SK-N-SH (cell line): ENCODE measurements around the gene STIP1. TPM values are rescaled to one million over a fixed set of nuclear protein-coding genes. Genes with fewer than 3 reads are reported as not detected.
A peak's percentile ranks its signal among the peaks of the same experiment; 100 is the strongest.

ENCODE experiments used
- CTCF ChIA-PET: fragments of 300-600, 350-600 bp; formaldehyde crosslinking; extraction: SDS; loops from one replicate; lab custom pipeline; 2021; lab: Yijun Ruan, JAX
- POLR2A ChIA-PET: fragments of 350-600 bp; sonication (Branson Sonifier 250); formaldehyde crosslinking; extraction: SDS; loops from one replicate; lab custom pipeline; 2020; ENCODE audit warnings: antibody characterized with exemption, inconsistent platforms; lab: Yijun Ruan, JAX
- DNase-seq: peaks from one replicate; pipeline ENCODE4 v3.0.0; 2012
- H2AFZ ChIP-seq: fragments of 200-600 bp; sonication (generic); 2 replicates; pipeline ENCODE4 v1.8.1; 2016; ENCODE audit warnings: antibody characterized with exemption, mild to moderate bottlenecking, low read depth
- H3F3A ChIP-seq: fragments of 200-600 bp; sonication (generic); replicated peaks from 2 replicates; pipeline ENCODE3; 2016; ENCODE audit warnings: antibody characterized with exemption, mild to moderate bottlenecking; ENCODE audit not compliant: insufficient read depth
- H3K27ac ChIP-seq, 2 experiments: fragments of 200-500 bp in 1 of 2; fragments of 200-600 bp in 1 of 2; sonication (Bioruptor generic) in 1 of 2; sonication (generic), shearing (Covaris generic) in 1 of 2; 2 replicates each; pipeline versions ENCODE4 v1.5.1 to v1.6.1; 2014 to 2016; ENCODE audit warnings: low read depth in 2 of 2, inconsistent platforms in 1 of 2, low read length in 1 of 2, mild to moderate bottlenecking in 1 of 2, mixed read lengths in 1 of 2
- H3K27me3 ChIP-seq: fragments of 200-600 bp; sonication (generic), shearing (Covaris generic); 2 replicates; pipeline ENCODE4 v1.6.1; 2016; ENCODE audit warnings: mixed run types; ENCODE audit not compliant: insufficient read depth
- H3K36me3 ChIP-seq, 2 experiments: fragments of 200-500 bp in 1 of 2; fragments of 200-600 bp in 1 of 2; sonication (Bioruptor generic) in 1 of 2; sonication (generic) in 1 of 2; replicated peaks in 1 of 2; 2 replicates each; pipeline versions ENCODE3 to v1.5.1; 2014 to 2016; ENCODE audit warnings: low read length in 1 of 2, mild to moderate bottlenecking in 1 of 2; ENCODE audit not compliant: insufficient read depth in 2 of 2, control insufficient read depth in 1 of 2
- H3K4me1 ChIP-seq, 2 experiments: fragments of 200-500 bp in 1 of 2; fragments of 200-600 bp in 1 of 2; sonication (Bioruptor generic) in 1 of 2; sonication (generic), shearing (Covaris generic) in 1 of 2; 2 replicates each; pipeline versions ENCODE4 v1.5.1 to v1.6.1; 2014 to 2016; ENCODE audit warnings: low read depth in 1 of 2, low read length in 1 of 2, mixed run types in 1 of 2; ENCODE audit not compliant: insufficient read depth in 2 of 2, control insufficient read depth in 1 of 2
- H3K4me2 ChIP-seq: fragments of 200-600 bp; sonication (generic), shearing (Covaris generic); 2 replicates; pipeline ENCODE4 v1.6.1; 2017; ENCODE audit warnings: mixed run types
- H3K4me3 ChIP-seq, 2 experiments: fragments of 200-500 bp in 1 of 2; fragments of 200-600 bp in 1 of 2; sonication (Bioruptor generic) in 1 of 2; sonication (generic), shearing (Covaris generic) in 1 of 2; 2 replicates each; pipeline versions ENCODE4 v1.5.1 to v1.8.1; 2014 to 2016; ENCODE audit warnings: low read depth in 2 of 2, inconsistent platforms in 1 of 2, low read length in 1 of 2, mild to moderate bottlenecking in 1 of 2, mixed read lengths in 1 of 2, moderate library complexity in 1 of 2
- H3K79me2 ChIP-seq: fragments of 200-600 bp; sonication (generic); 2 replicates; pipeline ENCODE4 v1.8.1; 2017; ENCODE audit warnings: mild to moderate bottlenecking; ENCODE audit not compliant: insufficient read depth
- H3K9ac ChIP-seq: fragments of 200-600 bp; sonication (generic); 2 replicates; pipeline ENCODE4 v1.6.1; 2017; ENCODE audit warnings: mixed run types
- H3K9me2 ChIP-seq: fragments of 200-600 bp; sonication (generic); 2 replicates; pipeline ENCODE4 v1.6.1; 2017; ENCODE audit warnings: mixed run types
- H3K9me3 ChIP-seq: fragments of 200-600 bp; sonication (generic); 2 replicates; pipeline ENCODE4 v1.6.1; 2017; ENCODE audit warnings: mixed run types, mild to moderate bottlenecking, moderate library complexity
- H4K20me1 ChIP-seq: fragments of 200-600 bp; sonication (generic); 2 replicates; pipeline ENCODE4 v1.6.1; 2017; ENCODE audit warnings: mild to moderate bottlenecking, mixed run types; ENCODE audit not compliant: insufficient read depth
- ELF1 ChIP-seq: IDR thresholded peaks from 2 replicates; pipeline ENCODE4 v1.4.0; 2012
- EP300 ChIP-seq, 2 experiments: IDR thresholded peaks; 2 replicates each; pipeline versions ENCODE4 v1.4.0 to v1.6.1; 2012; ENCODE audit warnings: borderline replicate concordance in 1 of 2, low read depth in 1 of 2, low read length in 1 of 2
- FOSL2 ChIP-seq: IDR thresholded peaks from 2 replicates; pipeline ENCODE4 v1.4.0; 2012; ENCODE audit warnings: low read depth, mild to moderate bottlenecking, moderate library complexity, borderline replicate concordance
- FOXM1 ChIP-seq: IDR thresholded peaks from 2 replicates; pipeline ENCODE4 v1.4.0; 2012; ENCODE audit warnings: low read depth, mild to moderate bottlenecking
- GABPA ChIP-seq: IDR thresholded peaks from 2 replicates; pipeline ENCODE4 v1.4.0; 2012; ENCODE audit warnings: low read depth, mild to moderate bottlenecking
- GATA2 ChIP-seq: sonication (generic); formaldehyde crosslinking; IDR thresholded peaks from 2 replicates; pipeline ENCODE4 v1.5.0; 2020; ENCODE audit warnings: mild to moderate bottlenecking, missing genetic modification reagents
- IRF3 ChIP-seq: fragments of 150-350 bp; IDR thresholded peaks from 2 replicates; pipeline ENCODE4 v1.6.1; 2016; ENCODE audit warnings: mild to moderate bottlenecking, low read depth, low read length
- JUND ChIP-seq: IDR thresholded peaks from 2 replicates; pipeline ENCODE4 v1.4.0; 2012
- MEF2A ChIP-seq: IDR thresholded peaks from 2 replicates; pipeline ENCODE4 v1.4.0; 2012; ENCODE audit warnings: low read depth, borderline replicate concordance
- NFIC ChIP-seq: IDR thresholded peaks from 2 replicates; pipeline ENCODE4 v1.4.0; 2012; ENCODE audit warnings: borderline replicate concordance
- NRF1 ChIP-seq: IDR thresholded peaks from 2 replicates; pipeline ENCODE4 v1.6.1; 2012; ENCODE audit warnings: low read depth, mild to moderate bottlenecking, low read length
- PBX3 ChIP-seq: IDR thresholded peaks from 2 replicates; pipeline ENCODE4; 2012
- RCOR1 ChIP-seq: fragments of 150-350 bp; IDR thresholded peaks from 2 replicates; pipeline ENCODE4 v1.6.1; 2017; ENCODE audit warnings: antibody characterized with exemption, low read length
- RFX5 ChIP-seq: IDR thresholded peaks from 2 replicates; pipeline ENCODE4 v1.6.1; 2012; ENCODE audit warnings: mild to moderate bottlenecking, improper control_type of control experiment, low read length
- RXRA ChIP-seq: IDR thresholded peaks from 2 replicates; pipeline ENCODE4 v1.4.0; 2012; ENCODE audit warnings: low read depth, mild to moderate bottlenecking, borderline replicate concordance
- SIN3A ChIP-seq: IDR thresholded peaks from 2 replicates; pipeline ENCODE4 v1.6.1; 2012; ENCODE audit warnings: low read depth, mild to moderate bottlenecking, low read length, moderate library complexity, borderline replicate concordance
- TAF1 ChIP-seq: IDR thresholded peaks from 2 replicates; pipeline ENCODE4 v1.6.1; 2012; ENCODE audit warnings: low read depth, mild to moderate bottlenecking, low read length, moderate library complexity, borderline replicate concordance
- TCF12 ChIP-seq: IDR thresholded peaks from 2 replicates; pipeline ENCODE4 v1.4.0; 2012
- TEAD4 ChIP-seq: IDR thresholded peaks from 2 replicates; pipeline ENCODE4 v1.4.0; 2012; ENCODE audit warnings: mild to moderate bottlenecking, borderline replicate concordance; ENCODE audit not compliant: insufficient read depth
- USF2 ChIP-seq: fragments of 150-350 bp; IDR thresholded peaks from 2 replicates; pipeline ENCODE4 v1.6.1; 2017; ENCODE audit warnings: antibody characterized with exemption, low read length, low read depth, borderline replicate concordance
- YY1 ChIP-seq: IDR thresholded peaks from 2 replicates; pipeline ENCODE4 v1.4.0; 2012; ENCODE audit warnings: low read depth, mild to moderate bottlenecking
- ZBTB33 ChIP-seq: IDR thresholded peaks from 2 replicates; pipeline ENCODE4 v1.4.0; 2012; ENCODE audit warnings: low read depth, borderline replicate concordance
- WGBS: methylation state at CpG from one replicate; pipeline ENCODE4 v1.1.6; 2017; ENCODE audit warnings: low lambda C conversion rate; 5-methylcytosine and 5-hydroxymethylcytosine counted together
- polyA plus RNA-seq, 3 experiments: library from polyadenylated mRNA; depleted of rRNA; stranded (reverse); fragments of >200 nt; gene quantifications; 2 replicates each; pipeline ENCODE4 v1.2.3, GENCODE V29; 2012
- TF ChIP-seq, protein P1 (sequence below): fragments of 200-600 bp; sonication (generic); IDR thresholded peaks from 2 replicates; pipeline ENCODE4 v1.6.1; 2017; ENCODE audit warnings: antibody characterized with exemption, mild to moderate bottlenecking, moderate library complexity
- TF ChIP-seq, protein P2 (sequence below): IDR thresholded peaks from 2 replicates; pipeline ENCODE4 v1.4.0; 2012; ENCODE audit warnings: low read depth, borderline replicate concordance

The STIP1 gene
- polyA plus RNA-seq, 1 of the 3 experiments (the other 2 are of a cell fraction): 163 TPM

DNA sequence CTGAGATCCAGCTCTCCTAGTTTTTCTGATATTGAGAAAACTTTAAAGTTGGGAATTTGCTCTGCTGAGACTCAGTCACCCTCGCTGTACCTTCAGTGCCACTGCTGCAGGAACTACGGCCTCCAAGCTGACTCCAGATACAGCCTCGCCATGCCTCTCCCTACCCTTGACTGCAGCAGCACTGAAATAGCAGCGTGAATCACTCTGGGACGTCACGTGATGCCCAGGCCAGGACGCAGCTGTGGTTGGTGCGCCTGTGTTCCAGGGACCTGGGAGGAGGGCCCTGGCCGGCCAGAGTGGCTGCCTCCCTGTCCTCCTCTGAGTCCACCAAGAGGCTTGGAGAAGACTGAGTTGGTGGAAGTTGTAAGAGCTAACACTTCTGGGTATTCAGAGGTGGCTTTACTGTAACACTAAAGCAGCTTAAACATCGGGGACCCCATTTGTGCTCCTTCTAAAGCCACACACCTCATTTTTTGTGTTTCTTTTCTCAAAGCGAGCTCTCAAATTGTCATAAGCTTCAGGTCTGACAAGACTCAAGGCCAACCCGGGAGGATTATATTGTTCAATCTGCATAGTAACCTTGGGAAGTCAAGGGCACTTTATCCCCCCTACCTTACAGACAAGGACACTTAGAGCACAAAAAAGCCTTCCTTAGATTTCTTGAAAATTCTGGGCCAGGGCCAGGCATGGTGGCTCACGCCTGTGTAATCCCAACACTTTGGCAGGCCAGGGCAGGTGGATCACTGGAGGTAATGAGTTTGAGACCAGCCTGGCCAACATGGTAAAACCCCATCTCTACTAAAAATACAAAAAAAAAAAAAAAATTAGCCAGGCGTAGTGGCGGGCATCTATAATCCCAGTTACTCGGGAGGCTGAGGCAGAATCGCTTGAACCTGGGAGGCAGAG, 4.2 kb upstream of the STIP1 start:
- Histone ChIP-seq H3K27me3 (no peaks in the 10 kb centered on the region), H3K9me2 (no peaks in the 10 kb centered on the region), H3K4me2 (peak overlapping the region; percentile 74), H4K20me1 (no peaks in the 10 kb centered on the region), H3K36me3 (no peaks in the 10 kb centered on the region), H3K79me2 (peaks cover 39% of the 10 kb centered on the region), H2AFZ (peak overlapping the region; percentile 69), H3K4me1 (peaks cover 14 to 31% of the 10 kb centered on the region in 2 experiments; a peak in 3 of 4 replicates), H3K4me3 (peak overlapping the region; percentile 17 to 49; a peak in 3 of 4 replicates), H3K9me3 (no peaks in the 10 kb centered on the region), H3F3A (peaks cover 26% of the 10 kb centered on the region), H3K9ac (peak overlapping the region; percentile 53; the same call in 1 of the 2 replicates), H3K27ac (peak overlapping the region; percentile 74 to 92)
- ChIA-PET CTCF (interaction anchor here (0.6 to 2.8 kb wide), 10 partner anchors 16 to 549 kb away, joined by 3 to 9 read pairs (median 3); partner anchors contain the start of genes KCNK4, MACROD1, NUDT22 and TRPT1), POLR2A (interaction anchor here (0.7 to 1.3 kb wide), 7 partner anchors 10 to 364 kb away, joined by 3 to 5 read pairs (median 3); partner anchors contain the start of genes KCNK4, NUDT22, RCOR2 and TRPT1)
- 56% methylated on average over 11 of the region's 17 CpGs for WGBS
- peak; percentile 88 for DNase-seq
- no peak; the same call in 1 of the 2 replicates for TF ChIP-seq TCF12
- TF ChIP-seq, protein P1, sequence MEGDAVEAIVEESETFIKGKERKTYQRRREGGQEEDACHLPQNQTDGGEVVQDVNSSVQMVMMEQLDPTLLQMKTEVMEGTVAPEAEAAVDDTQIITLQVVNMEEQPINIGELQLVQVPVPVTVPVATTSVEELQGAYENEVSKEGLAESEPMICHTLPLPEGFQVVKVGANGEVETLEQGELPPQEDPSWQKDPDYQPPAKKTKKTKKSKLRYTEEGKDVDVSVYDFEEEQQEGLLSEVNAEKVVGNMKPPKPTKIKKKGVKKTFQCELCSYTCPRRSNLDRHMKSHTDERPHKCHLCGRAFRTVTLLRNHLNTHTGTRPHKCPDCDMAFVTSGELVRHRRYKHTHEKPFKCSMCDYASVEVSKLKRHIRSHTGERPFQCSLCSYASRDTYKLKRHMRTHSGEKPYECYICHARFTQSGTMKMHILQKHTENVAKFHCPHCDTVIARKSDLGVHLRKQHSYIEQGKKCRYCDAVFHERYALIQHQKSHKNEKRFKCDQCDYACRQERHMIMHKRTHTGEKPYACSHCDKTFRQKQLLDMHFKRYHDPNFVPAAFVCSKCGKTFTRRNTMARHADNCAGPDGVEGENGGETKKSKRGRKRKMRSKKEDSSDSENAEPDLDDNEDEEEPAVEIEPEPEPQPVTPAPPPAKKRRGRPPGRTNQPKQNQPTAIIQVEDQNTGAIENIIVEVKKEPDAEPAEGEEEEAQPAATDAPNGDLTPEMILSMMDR: no peak
- TF ChIP-seq USF2: peak; percentile 91
- TF ChIP-seq ZBTB33: no peak
- TF ChIP-seq PBX3: no peak
- peak; percentile 13; the same call in 1 of the 2 replicates for TF ChIP-seq YY1
- no peak for TF ChIP-seq GABPA
- TF ChIP-seq RXRA: no peak
- TF ChIP-seq FOSL2: peak; percentile 49; the same call in 1 of the 2 replicates
- TF ChIP-seq JUND: peak; percentile 44; the same call in 1 of the 2 replicates
- peak; percentile 86 for TF ChIP-seq TAF1
- peak in 1 of 2 experiments; percentile 55; a peak in 2 of 4 replicates for TF ChIP-seq EP300 (IDR thresholded peaks at IDR 0.05; ENCODE audit: borderline replicate concordance in 1 of 2, low read depth in 1 of 2, low read length in 1 of 2)
- TF ChIP-seq RCOR1: peak; percentile 60; the same call in 1 of the 2 replicates
- TF ChIP-seq, protein P2, sequence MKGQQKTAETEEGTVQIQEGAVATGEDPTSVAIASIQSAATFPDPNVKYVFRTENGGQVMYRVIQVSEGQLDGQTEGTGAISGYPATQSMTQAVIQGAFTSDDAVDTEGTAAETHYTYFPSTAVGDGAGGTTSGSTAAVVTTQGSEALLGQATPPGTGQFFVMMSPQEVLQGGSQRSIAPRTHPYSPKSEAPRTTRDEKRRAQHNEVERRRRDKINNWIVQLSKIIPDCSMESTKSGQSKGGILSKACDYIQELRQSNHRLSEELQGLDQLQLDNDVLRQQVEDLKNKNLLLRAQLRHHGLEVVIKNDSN: peak; percentile 98
- TF ChIP-seq IRF3: no peak
- TF ChIP-seq MEF2A: peak; percentile 82; the same call in 1 of the 2 replicates
- TF ChIP-seq NRF1: peak; percentile 54
- no peak for TF ChIP-seq FOXM1
- no peak for TF ChIP-seq TEAD4
- TF ChIP-seq RFX5: no peak
- peak; percentile 70; the same call in 1 of the 2 replicates for TF ChIP-seq SIN3A
- no peak for TF ChIP-seq ELF1
- no peak for TF ChIP-seq NFIC
- TF ChIP-seq GATA2 (CRISPR knock-in tag): no peak
